NCI-H1048 (cell line): ENCODE results near the gene PLEKHN1.
"Not testable (repeated sequence)": the region's sequence is repeated elsewhere in the genome, so short reads cannot be mapped to it uniquely, and the experiment has no call there.

ENCODE experiments used
- DNase-seq: peaks from one replicate; lab custom pipeline; 2025; lab: John Stamatoyannopoulos, UW

PLEKHN1 gene

GRCh38 chr1:975896-976683 is 9.8 kb downstream of the PLEKHN1 start:
- no peak for DNase-seq

- not testable (repeated sequence) for DNase-seq
Observed at GRCh38 chr1:976791-977190, 10.5 kb downstream of the PLEKHN1 start.

GRCh38 chr1:978069-978834 is 12.0 kb downstream of the PLEKHN1 start:
- DNase-seq = no peak

GRCh38 chr1:978835-979743 is 12.8 kb downstream of the PLEKHN1 start:
- no peak for DNase-seq

- no peak for DNase-seq
Observed at GRCh38 chr1:979744-980072, 13.4 kb downstream of the PLEKHN1 start.

- DNase-seq = no peak
Observed at GRCh38 chr1:980137-980571, 13.9 kb downstream of the PLEKHN1 start.

GRCh38 chr1:980602-981395 is 14.5 kb downstream of the PLEKHN1 start:
- no peak for DNase-seq

GRCh38 chr1:981491-981954 is 15.2 kb downstream of the PLEKHN1 start:
- no peak for DNase-seq

- DNase-seq = no peak
Observed at GRCh38 chr1:981955-982558, 15.8 kb downstream of the PLEKHN1 start, which contains the start of gene PERM1. Gene PERM1 (minus strand): TSS chr1:982093. CDS start chr1:981029, 1,064 bp downstream.

- no peak for DNase-seq
Observed at GRCh38 chr1:982765-983436, 16.6 kb downstream of the PLEKHN1 start.

GRCh38 chr1:983798-984475 is 17.7 kb downstream of the PLEKHN1 start:
- no peak for DNase-seq

GRCh38 chr1:984476-984814 is 18.2 kb downstream of the PLEKHN1 start:
- no peak for DNase-seq

GRCh38 chr1:985126-985525 is 18.8 kb downstream of the PLEKHN1 start:
- no peak for DNase-seq

- not testable (repeated sequence) for DNase-seq
Observed at GRCh38 chr1:988061-988460, 21.8 kb downstream of the PLEKHN1 start.

GRCh38 chr1:991275-991674 is 25.0 kb downstream of the PLEKHN1 start:
- DNase-seq = not testable (repeated sequence)

- DNase-seq = no peak
Observed at GRCh38 chr1:991895-992294, 25.6 kb downstream of the PLEKHN1 start.

- DNase-seq = no peak
Observed at GRCh38 chr1:992362-992761, 26.1 kb downstream of the PLEKHN1 start.

- no peak for DNase-seq
Observed at GRCh38 chr1:993379-993995, 27.2 kb downstream of the PLEKHN1 start.

- DNase-seq = not testable (repeated sequence)
Observed at GRCh38 chr1:994546-994945, 28.3 kb downstream of the PLEKHN1 start.
